Thoracic aorta (tissue), 2 donors: ENCODE data around the gene SASH3. TPM values are rescaled to one million over a fixed set of nuclear protein-coding genes. Genes with fewer than 3 reads are reported as not detected.

Experiments
- ATAC-seq: fragments of 150-250 bp; one replicate; pipeline ENCODE4 v1.8.0; 2017; ENCODE audit warnings: low read depth; ENCODE audit not compliant: insufficient number of reproducible peaks, low FRiP score
- DNase-seq: peaks from one replicate; pipeline ENCODE4 v3.0.0-alpha.2; 2020; ENCODE audit warnings: low spot score
- H3K27ac ChIP-seq, 2 donors: fragments of 200-600 bp; sonication (generic); 1 replicate in 1 of 2; 2 replicates in 1 of 2; pipeline ENCODE4 v1.5.1; 2016; ENCODE audit warnings: mild to moderate bottlenecking in 2 of 2, moderate library complexity in 2 of 2
- H3K27me3 ChIP-seq: fragments of 200-600 bp; sonication (generic); replicated peaks from 2 replicates; pipeline ENCODE4 v1.6.0; 2016; ENCODE audit warnings: mild to moderate bottlenecking; ENCODE audit not compliant: insufficient read depth
- H3K36me3 ChIP-seq: fragments of 200-600 bp; sonication (generic); one replicate; pipeline ENCODE4 v1.5.1; 2016
- H3K4me1 ChIP-seq, 2 donors: fragments of 200-600 bp; sonication (generic); 1 replicate in 1 of 2; 2 replicates in 1 of 2; pipeline versions ENCODE4 v1.5.1 to v1.6.0; 2016; ENCODE audit warnings: low read depth in 2 of 2, mild to moderate bottlenecking in 1 of 2; ENCODE audit not compliant: control insufficient read depth in 1 of 2
- H3K4me3 ChIP-seq: fragments of 200-600 bp; sonication (generic); 2 replicates; pipeline ENCODE4 v1.5.1; 2016; ENCODE audit warnings: mild to moderate bottlenecking
- H3K9me3 ChIP-seq: fragments of 200-600 bp; sonication (generic); 2 replicates; pipeline ENCODE4 v1.5.1; 2016
- CTCF ChIP-seq: fragments of 200-600 bp; sonication (generic); IDR thresholded peaks from one replicate; pipeline ENCODE4 v1.5.1; 2019; ENCODE audit warnings: antibody characterized with exemption
- total RNA-seq, 2 donors: library from RNA; depleted of rRNA; stranded (reverse); fragments of >200 nt; gene quantifications; one replicate each; pipeline versions ENCODE4 v1.1.0 to v1.2.3, GENCODE V29; 2016

Gene SASH3
- total RNA-seq, 2 donors from 2014 or later, result 12.4 to 16.2 TPM

GRCh38 chrX:129760155-129760554, 19.6 kb upstream of the SASH3 start:
- no peak for ATAC-seq
- Histone ChIP-seq H3K9me3 (no peaks in the 10 kb centered on the region), H3K27ac (no peak overlapping the region), H3K27me3 (no peaks in the 10 kb centered on the region), H3K36me3 (no peaks in the 10 kb centered on the region), H3K4me3 (no peak overlapping the region), H3K4me1 (no peaks in the 10 kb centered on the region)
- no peak for DNase-seq
- no peak for TF ChIP-seq CTCF

- DNase-seq, result no peak
- Histone ChIP-seq H3K36me3 (no peaks in the 10 kb centered on the region), H3K4me1 (no peaks in the 10 kb centered on the region), H3K27me3 (no peaks in the 10 kb centered on the region), H3K9me3 (no peaks in the 10 kb centered on the region), H3K27ac (no peak overlapping the region), H3K4me3 (no peak overlapping the region)
- no peak for ATAC-seq
- no peak for TF ChIP-seq CTCF
Observed at GRCh38 chrX:129760981-129761380, 18.8 kb upstream of the SASH3 start.

GRCh38 chrX:129761596-129761995, 18.2 kb upstream of the SASH3 start:
- H3K36me3 ChIP-seq, result no peaks in the 10 kb centered on the region
- TF ChIP-seq CTCF, result no peak
- ATAC-seq, result no peak
- no peaks in the 10 kb centered on the region for H3K4me1 ChIP-seq
- H3K27ac ChIP-seq, result no peak overlapping the region
- DNase-seq, result no peak
- H3K9me3 ChIP-seq, result no peaks in the 10 kb centered on the region
- no peaks in the 10 kb centered on the region for H3K27me3 ChIP-seq
- no peak overlapping the region for H3K4me3 ChIP-seq

- no peak for DNase-seq
- Histone ChIP-seq H3K4me3 (no peak overlapping the region), H3K4me1 (no peaks in the 10 kb centered on the region), H3K9me3 (no peaks in the 10 kb centered on the region), H3K36me3 (no peaks in the 10 kb centered on the region), H3K27ac (no peak overlapping the region), H3K27me3 (no peaks in the 10 kb centered on the region)
- ATAC-seq, result no peak
- TF ChIP-seq CTCF, result no peak
Observed at GRCh38 chrX:129762448-129762847, 17.3 kb upstream of the SASH3 start.

GRCh38 chrX:129763666-129764065, 16.1 kb upstream of the SASH3 start:
- TF ChIP-seq CTCF, result no peak
- H3K4me3 ChIP-seq, result no peak overlapping the region
- ATAC-seq (no peak), DNase-seq (no peak)
- no peak overlapping the region for H3K27ac ChIP-seq
- H3K9me3 ChIP-seq, result no peaks in the 10 kb centered on the region
- H3K27me3 ChIP-seq, result no peaks in the 10 kb centered on the region
- no peaks in the 10 kb centered on the region for H3K4me1 ChIP-seq
- no peaks in the 10 kb centered on the region for H3K36me3 ChIP-seq
